Adipocyte (in vitro differentiated cells): ENCODE data around the gene SMPD3.

Source experiments
- DNase-seq: peaks from one replicate; pipeline ENCODE4 v3.0.0-alpha.2; 2015; ENCODE audit warnings: low read depth
- H3K27me3 ChIP-seq: replicated peaks from 2 replicates; pipeline ENCODE4 v1.7.0; 2013; ENCODE audit warnings: mild to moderate bottlenecking, low read length, moderate library complexity; ENCODE audit not compliant: control insufficient read depth, insufficient read depth
- H3K36me3 ChIP-seq: 2 replicates; pipeline ENCODE4 v1.7.0; 2013; ENCODE audit warnings: low read length, mild to moderate bottlenecking, moderate library complexity; ENCODE audit not compliant: control insufficient read depth, insufficient read depth, severe bottlenecking
- H3K4me1 ChIP-seq: 2 replicates; pipeline ENCODE4 v1.7.0; 2013; ENCODE audit warnings: mild to moderate bottlenecking, low read length, moderate library complexity; ENCODE audit not compliant: control insufficient read depth, insufficient read depth
- H3K4me3 ChIP-seq: 2 replicates; pipeline ENCODE4 v1.7.0; 2013; ENCODE audit warnings: mild to moderate bottlenecking, low read length, moderate library complexity
- H3K9ac ChIP-seq: 2 replicates; pipeline ENCODE4 v1.7.0; 2013; ENCODE audit warnings: mild to moderate bottlenecking, low read length, moderate library complexity
- H3K9me3 ChIP-seq: 2 replicates; pipeline ENCODE4 v1.7.0; 2013; ENCODE audit warnings: mild to moderate bottlenecking, low read length, moderate library complexity; ENCODE audit not compliant: control insufficient read depth

Gene SMPD3

DNA sequence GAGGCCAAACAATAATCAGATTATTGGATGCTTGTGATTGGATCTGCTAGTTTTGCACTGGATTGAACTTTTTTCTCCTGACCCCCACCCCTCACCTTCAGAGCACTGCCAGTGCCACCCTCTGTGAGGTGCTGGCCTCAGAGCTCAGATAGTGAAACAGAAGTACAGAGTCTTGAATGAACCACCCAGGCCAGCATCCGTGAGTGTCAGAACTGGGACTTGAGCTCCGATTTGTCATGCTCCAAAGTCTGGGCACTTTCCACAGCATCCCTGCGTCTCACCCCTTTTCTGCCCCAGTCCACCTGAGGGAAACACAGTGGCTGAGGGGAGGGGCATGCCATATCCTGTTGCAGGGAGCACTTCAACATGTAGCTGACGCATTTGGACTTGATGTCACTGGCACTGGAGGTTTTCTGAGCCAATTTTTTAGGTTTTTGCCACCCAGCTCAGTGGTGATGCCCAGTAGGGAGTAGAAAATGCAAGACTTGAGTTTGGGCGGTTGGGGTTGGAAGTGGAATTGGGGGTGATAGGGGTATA lies 47.3 kb downstream of the SMPD3 start:
- H3K4me1 ChIP-seq, result peaks cover 32% of the 10 kb centered on the region

DNA sequence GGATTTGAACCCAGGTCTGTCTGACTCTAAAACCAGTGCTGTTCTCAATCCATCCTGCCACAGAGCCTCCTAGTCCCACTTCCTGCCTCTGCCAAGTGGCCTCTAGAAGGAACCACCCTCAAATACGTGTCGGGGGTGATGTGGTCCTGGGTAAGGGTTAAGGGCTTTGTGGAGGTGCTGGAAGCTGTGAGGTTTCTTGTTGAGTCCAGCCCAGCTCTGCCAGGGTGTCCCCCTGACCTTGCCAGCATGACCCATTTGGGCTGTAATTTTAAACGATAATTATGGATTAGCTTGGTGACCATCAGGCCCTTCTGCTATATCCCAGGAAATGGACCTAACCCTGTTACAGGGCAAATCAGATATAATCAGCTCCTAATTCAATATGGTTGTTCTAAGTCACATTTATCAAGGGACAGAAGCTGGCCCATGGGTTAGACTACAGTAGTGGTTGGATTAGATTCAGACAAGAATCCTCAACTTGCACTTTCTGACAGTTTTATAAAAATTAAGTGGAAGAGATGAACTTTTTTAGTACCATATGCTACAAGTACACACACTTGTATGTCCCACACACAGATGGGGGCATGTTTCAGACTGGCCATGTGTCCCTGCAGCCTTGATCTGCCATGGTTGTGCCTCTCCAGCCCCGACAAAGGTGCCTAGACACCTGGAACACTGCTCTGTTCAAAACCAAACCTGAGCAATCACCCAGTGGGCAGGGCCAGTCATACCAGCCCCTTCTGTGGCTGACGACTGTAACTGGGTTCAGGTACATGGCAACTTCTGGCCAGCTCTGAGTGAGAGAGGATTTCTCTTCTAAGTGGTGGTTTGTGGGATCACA lies 48.0 kb downstream of the SMPD3 start:
- Histone ChIP-seq H3K9ac (no peak overlapping the region), H3K4me3 (no peak overlapping the region), H3K4me1 (peaks cover 32% of the 10 kb centered on the region), H3K9me3 (no peaks in the 10 kb centered on the region), H3K36me3 (no peaks in the 10 kb centered on the region), H3K27me3 (peaks cover 37% of the 10 kb centered on the region)
- DNase-seq, result no peak

More for the DNA sequence above, 47.3 kb downstream of the SMPD3 start:
- H3K36me3 ChIP-seq, result no peaks in the 10 kb centered on the region
- DNase-seq, result no peak
- no peaks in the 10 kb centered on the region for H3K9me3 ChIP-seq
- H3K27me3 ChIP-seq, result peaks cover 30% of the 10 kb centered on the region
- H3K9ac ChIP-seq, result no peak overlapping the region
- no peak overlapping the region for H3K4me3 ChIP-seq

DNA sequence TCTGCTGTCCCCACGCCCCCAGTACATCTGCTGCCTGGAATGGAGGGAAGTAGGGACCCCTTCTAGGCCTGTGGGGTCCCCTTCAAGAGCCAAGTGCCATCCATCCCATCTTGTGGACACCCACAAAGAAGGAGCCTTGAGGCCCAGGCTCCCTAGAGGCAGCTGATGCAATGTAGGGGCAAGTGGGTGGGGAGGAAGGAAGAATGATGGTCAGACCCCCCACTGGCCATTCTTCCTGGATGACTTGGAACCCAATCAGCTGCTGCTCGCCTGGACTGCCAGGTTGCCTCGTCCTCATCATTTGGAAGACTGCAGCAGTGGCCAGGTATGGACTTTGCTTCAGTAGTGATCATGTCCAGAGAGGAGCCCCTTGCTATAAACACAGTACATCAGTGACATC lies 48.9 kb downstream of the SMPD3 start:
- no peak for DNase-seq
- H3K4me3 ChIP-seq, result no peak overlapping the region
- H3K27me3 ChIP-seq, result peaks cover 37% of the 10 kb centered on the region

DNA sequence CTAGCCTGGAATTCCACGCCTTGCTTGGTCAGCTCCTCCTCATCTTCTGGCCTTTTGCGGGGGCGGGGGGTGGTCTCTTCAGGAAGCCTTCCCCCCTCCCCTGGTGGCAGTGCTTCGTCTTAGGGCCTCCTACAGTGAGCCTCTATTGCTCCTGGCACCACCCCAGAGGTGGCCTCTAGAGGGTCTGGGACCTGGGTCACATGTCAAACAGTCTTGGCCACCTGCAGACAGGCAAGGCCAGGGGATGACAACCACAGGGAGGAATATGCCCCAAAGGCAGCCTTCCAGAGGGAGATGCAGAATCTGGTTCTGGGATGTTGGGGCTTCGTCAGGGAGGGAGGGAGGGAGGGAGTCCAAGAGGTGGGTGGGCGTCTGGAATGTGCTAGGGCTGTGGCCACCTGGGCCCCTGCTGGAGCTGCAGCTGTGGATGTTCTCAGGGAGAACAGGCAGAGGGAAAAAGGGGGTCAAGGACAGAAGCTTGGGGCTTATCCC lies 50.6 kb downstream of the SMPD3 start:
- DNase-seq, result no peak
- H3K27me3 ChIP-seq, result peaks cover 37% of the 10 kb centered on the region
- H3K9me3 ChIP-seq, result no peaks in the 10 kb centered on the region
- peaks cover 12% of the 10 kb centered on the region for H3K4me1 ChIP-seq
- H3K4me3 ChIP-seq, result no peak overlapping the region
- H3K36me3 ChIP-seq, result no peaks in the 10 kb centered on the region
- no peak overlapping the region for H3K9ac ChIP-seq

More for the DNA sequence above, 48.9 kb downstream of the SMPD3 start:
- no peaks in the 10 kb centered on the region for H3K36me3 ChIP-seq
- H3K9ac ChIP-seq, result no peak overlapping the region
- H3K4me1 ChIP-seq, result peaks cover 26% of the 10 kb centered on the region
- H3K9me3 ChIP-seq, result no peaks in the 10 kb centered on the region

DNA sequence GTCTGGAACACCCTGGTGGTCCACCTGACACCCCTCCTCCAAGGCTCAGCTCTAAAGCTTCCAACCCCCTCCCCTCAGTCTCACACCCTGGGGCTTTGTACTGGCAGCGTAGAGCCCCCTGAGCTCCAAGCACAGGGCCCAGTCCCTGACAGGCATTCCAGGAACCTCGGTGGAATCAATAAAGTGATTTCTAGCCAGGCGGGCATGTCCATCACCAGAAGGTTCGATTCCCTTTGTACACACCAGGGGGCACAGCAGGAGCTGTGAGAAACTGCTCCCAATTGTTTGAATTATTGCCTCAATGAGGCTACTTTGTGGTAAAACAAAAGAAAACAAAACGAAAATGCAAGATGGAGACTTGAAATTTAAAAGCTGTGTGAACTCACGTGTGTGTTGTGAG lies 51.8 kb downstream of the SMPD3 start:
- no peak overlapping the region for H3K9ac ChIP-seq
- no peak overlapping the region for H3K4me3 ChIP-seq
- peaks cover 37% of the 10 kb centered on the region for H3K27me3 ChIP-seq
- no peaks in the 10 kb centered on the region for H3K36me3 ChIP-seq
- peak; percentile 53 for DNase-seq
- no peaks in the 10 kb centered on the region for H3K9me3 ChIP-seq
- H3K4me1 ChIP-seq, result no peaks in the 10 kb centered on the region

DNA sequence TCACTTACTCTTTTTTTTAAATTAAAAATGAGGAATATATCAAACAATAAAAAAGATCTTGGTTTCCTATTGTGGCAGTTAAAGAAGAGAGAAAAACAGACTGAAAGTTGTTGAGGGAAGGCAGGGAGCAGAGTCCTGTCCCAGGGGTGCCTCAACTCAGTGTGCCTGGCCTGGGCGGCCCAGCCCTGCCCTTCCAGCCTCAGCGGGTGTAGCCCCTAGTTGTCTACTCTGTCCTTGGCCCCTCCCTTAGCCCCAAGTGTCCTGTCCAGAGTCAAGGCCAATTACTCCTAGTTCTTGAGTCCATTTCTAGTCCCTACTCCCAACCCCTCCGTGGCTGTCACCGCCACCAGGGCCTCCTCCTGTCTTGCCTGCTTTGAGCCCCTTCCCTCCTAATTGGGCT lies 52.5 kb downstream of the SMPD3 start:
- DNase-seq, result no peak
- Histone ChIP-seq H3K9ac (no peak overlapping the region), H3K36me3 (no peaks in the 10 kb centered on the region), H3K27me3 (peaks cover 37% of the 10 kb centered on the region), H3K4me3 (no peak overlapping the region), H3K4me1 (no peaks in the 10 kb centered on the region), H3K9me3 (no peaks in the 10 kb centered on the region)

DNA sequence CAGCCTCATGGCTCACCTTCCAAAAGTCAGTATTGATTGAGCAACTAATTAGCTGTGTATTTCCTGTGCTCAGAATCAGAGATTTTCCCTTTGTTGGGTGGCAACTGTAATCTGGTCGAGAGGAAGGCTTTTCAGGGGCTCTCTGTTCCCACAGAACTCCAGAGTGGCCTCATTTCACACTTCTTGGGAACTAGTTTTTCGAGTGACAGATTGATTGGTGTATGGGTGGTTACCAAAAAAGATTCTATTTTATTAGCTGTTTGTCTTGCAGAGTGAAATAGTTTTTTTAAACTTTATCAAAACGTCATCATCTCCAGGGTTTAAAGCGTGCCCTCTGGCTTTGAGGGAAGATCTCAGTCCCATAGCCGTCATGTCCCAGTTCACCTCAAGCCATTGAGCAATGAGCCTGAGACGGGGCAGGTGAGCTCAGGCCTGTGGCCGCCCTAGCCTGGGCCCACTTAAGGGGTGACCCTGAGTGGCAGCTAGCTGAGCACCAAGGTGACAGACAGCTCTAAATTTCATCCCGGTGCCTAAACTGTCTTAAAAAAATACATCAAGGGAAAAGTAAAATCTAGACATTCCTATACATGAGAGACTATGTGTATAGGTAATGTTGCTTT lies 53.0 kb downstream of the SMPD3 start:
- H3K27me3 ChIP-seq, result peaks cover 43% of the 10 kb centered on the region
- H3K36me3 ChIP-seq, result no peaks in the 10 kb centered on the region
- H3K9ac ChIP-seq, result no peak overlapping the region
- H3K9me3 ChIP-seq, result no peaks in the 10 kb centered on the region
- H3K4me3 ChIP-seq, result no peak overlapping the region
- no peaks in the 10 kb centered on the region for H3K4me1 ChIP-seq
- no peak for DNase-seq

DNA sequence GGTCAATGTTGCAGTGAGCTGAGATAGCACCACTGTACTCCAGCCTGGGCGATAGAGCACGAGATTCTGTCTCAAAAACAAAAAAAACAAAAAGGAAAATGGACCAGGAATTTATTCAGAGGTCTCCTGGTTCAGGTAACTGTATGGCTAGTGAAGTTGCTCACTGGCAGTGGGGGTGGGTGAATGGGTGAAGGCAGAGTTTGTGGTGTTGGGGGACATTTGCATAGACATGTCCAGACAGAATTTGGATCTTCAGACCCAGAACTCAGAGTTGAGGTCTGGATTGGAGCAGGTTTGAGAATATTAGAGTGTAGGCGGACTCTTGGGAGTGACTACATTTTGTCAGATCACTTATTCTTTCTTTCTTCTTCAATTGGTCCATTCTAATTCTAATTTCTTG lies 55.0 kb downstream of the SMPD3 start:
- no peak overlapping the region for H3K4me3 ChIP-seq
- H3K27me3 ChIP-seq, result peaks cover 34% of the 10 kb centered on the region
- H3K36me3 ChIP-seq, result no peaks in the 10 kb centered on the region
- H3K4me1 ChIP-seq, result no peaks in the 10 kb centered on the region
- H3K9ac ChIP-seq, result no peak overlapping the region
- no peaks in the 10 kb centered on the region for H3K9me3 ChIP-seq
- no peak for DNase-seq

DNA sequence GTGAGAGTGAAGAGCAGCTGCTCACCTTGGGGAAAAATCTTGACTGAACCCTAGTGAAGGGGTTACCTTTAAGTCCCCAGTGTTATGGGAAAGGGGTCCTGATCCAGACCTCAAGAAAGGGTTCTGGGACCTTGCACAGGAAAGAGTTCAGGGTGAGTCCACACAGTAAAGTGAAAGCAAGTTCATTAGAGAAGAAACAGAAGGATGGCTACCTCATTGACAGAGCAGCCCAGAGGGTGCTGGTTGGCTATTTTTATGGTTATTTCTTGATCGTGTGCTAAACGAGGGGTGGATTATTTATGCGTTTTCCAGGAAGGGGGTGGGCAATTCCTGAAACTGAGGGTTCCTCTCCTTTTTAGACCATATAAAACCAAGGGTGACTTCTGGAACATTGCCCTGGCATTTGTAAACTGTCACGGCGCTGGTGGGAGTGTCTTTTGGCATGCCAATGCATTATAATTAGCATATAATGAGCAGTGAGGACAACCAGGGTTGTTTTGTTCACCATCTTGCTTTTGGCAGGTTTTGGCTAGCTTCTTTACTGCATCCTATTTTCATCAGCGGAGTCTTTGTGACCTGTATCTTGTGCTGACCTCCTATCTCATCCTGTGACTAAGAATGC lies 58.4 kb downstream of the SMPD3 start:
- Histone ChIP-seq H3K27me3 (peaks cover 23% of the 10 kb centered on the region), H3K9me3 (no peaks in the 10 kb centered on the region), H3K4me1 (no peaks in the 10 kb centered on the region), H3K36me3 (no peaks in the 10 kb centered on the region), H3K9ac (no peak overlapping the region), H3K4me3 (no peak overlapping the region)
- DNase-seq, result no peak

DNA sequence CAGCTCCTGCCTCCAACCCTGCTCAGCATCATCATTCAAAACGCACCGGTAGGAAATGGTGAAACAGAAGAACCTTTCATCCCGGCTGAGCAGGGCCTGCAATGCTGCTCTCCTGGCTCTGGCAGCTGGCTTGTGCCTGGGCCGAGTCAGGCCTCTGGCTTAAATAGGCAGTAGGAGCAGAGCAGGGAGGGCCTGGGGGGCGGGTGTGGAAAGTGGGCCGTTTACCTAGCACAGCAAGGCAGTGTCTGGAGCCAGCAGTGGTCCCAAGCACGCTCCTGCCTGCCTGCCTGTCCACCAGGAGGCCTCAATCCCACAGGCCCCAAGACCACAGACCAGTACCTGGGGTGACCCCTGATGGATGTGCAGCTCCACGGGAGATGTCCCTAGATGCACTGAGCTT lies 59.3 kb downstream of the SMPD3 start:
- Histone ChIP-seq H3K9me3 (no peaks in the 10 kb centered on the region), H3K4me1 (no peaks in the 10 kb centered on the region), H3K36me3 (no peaks in the 10 kb centered on the region), H3K27me3 (peaks cover 32% of the 10 kb centered on the region), H3K9ac (no peak overlapping the region), H3K4me3 (no peak overlapping the region)
- DNase-seq, result no peak

DNA sequence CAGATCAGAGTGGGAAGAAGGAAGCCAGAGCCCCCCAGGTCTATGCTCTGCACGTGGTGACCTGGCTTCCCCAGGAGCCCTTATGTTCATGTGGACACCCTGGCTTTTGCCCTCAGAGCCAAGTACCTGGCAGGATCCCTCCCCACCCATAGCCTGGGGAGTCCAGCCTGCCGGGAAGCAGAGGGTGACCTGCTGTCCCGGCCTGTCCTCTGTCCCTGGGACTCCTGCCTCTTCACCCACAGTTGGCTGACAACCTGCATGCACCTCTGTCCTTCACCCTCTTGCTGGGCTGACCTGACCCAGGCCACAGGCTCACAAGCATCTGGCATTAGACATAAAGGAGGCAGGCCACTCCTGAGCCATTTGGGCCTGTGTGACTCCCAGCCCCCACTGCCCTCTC lies 60.2 kb downstream of the SMPD3 start:
- Histone ChIP-seq H3K27me3 (peaks cover 40% of the 10 kb centered on the region), H3K4me1 (no peaks in the 10 kb centered on the region), H3K4me3 (no peak overlapping the region), H3K9me3 (no peaks in the 10 kb centered on the region), H3K36me3 (no peaks in the 10 kb centered on the region), H3K9ac (no peak overlapping the region)
- no peak for DNase-seq
